Thoracic aorta (tissue), 2 donors: ENCODE measurements around the gene ADGRA1. TPM values are rescaled to one million over a fixed set of nuclear protein-coding genes. Genes with fewer than 3 reads are reported as not detected.

Experiments
- ATAC-seq: fragments of 150-250 bp; one replicate; pipeline ENCODE4 v1.8.0; 2017; ENCODE audit warnings: low read depth; ENCODE audit not compliant: insufficient number of reproducible peaks, low FRiP score
- DNase-seq: peaks from one replicate; pipeline ENCODE4 v3.0.0-alpha.2; 2020; ENCODE audit warnings: low spot score
- H3K27ac ChIP-seq, 2 donors: fragments of 200-600 bp; sonication (generic); 1 replicate in 1 of 2; 2 replicates in 1 of 2; pipeline ENCODE4 v1.5.1; 2016; ENCODE audit warnings: mild to moderate bottlenecking in 2 of 2, moderate library complexity in 2 of 2
- H3K27me3 ChIP-seq: fragments of 200-600 bp; sonication (generic); replicated peaks from 2 replicates; pipeline ENCODE4 v1.6.0; 2016; ENCODE audit warnings: mild to moderate bottlenecking; ENCODE audit not compliant: insufficient read depth
- H3K36me3 ChIP-seq: fragments of 200-600 bp; sonication (generic); one replicate; pipeline ENCODE4 v1.5.1; 2016
- H3K4me1 ChIP-seq, 2 donors: fragments of 200-600 bp; sonication (generic); 1 replicate in 1 of 2; 2 replicates in 1 of 2; pipeline versions ENCODE4 v1.5.1 to v1.6.0; 2016; ENCODE audit warnings: low read depth in 2 of 2, mild to moderate bottlenecking in 1 of 2; ENCODE audit not compliant: control insufficient read depth in 1 of 2
- H3K4me3 ChIP-seq: fragments of 200-600 bp; sonication (generic); 2 replicates; pipeline ENCODE4 v1.5.1; 2016; ENCODE audit warnings: mild to moderate bottlenecking
- H3K9me3 ChIP-seq: fragments of 200-600 bp; sonication (generic); 2 replicates; pipeline ENCODE4 v1.5.1; 2016
- CTCF ChIP-seq: fragments of 200-600 bp; sonication (generic); IDR thresholded peaks from one replicate; pipeline ENCODE4 v1.5.1; 2019; ENCODE audit warnings: antibody characterized with exemption
- total RNA-seq, 2 donors: library from RNA; depleted of rRNA; stranded (reverse); fragments of >200 nt; gene quantifications; one replicate each; pipeline versions ENCODE4 v1.1.0 to v1.2.3, GENCODE V29; 2016

The ADGRA1 gene
- total RNA-seq, 2 donors from 2014 or later: not detected

GRCh38 chr10:133104963-133105640 lies 17.4 kb downstream of the ADGRA1 start:
- DNase-seq: no peak
- TF ChIP-seq CTCF: no peak
- Histone ChIP-seq H3K27me3 (no peaks in the 10 kb centered on the region), H3K9me3 (peaks cover 20% of the 10 kb centered on the region), H3K36me3 (no peaks in the 10 kb centered on the region), H3K27ac (no peak overlapping the region), H3K4me3 (no peak overlapping the region), H3K4me1 (no peaks in the 10 kb centered on the region)
- no peak for ATAC-seq

GRCh38 chr10:133105686-133106390 lies 18.1 kb downstream of the ADGRA1 start:
- no peak for TF ChIP-seq CTCF

GRCh38 chr10:133106516-133106915 lies 18.8 kb downstream of the ADGRA1 start:
- Histone ChIP-seq H3K4me1 (no peaks in the 10 kb centered on the region), H3K27ac (no peak overlapping the region), H3K9me3 (peaks cover 20% of the 10 kb centered on the region), H3K4me3 (no peak overlapping the region), H3K36me3 (no peaks in the 10 kb centered on the region), H3K27me3 (no peaks in the 10 kb centered on the region)
- TF ChIP-seq CTCF: no peak
- DNase-seq: no peak
- ATAC-seq: no peak

More at GRCh38 chr10:133105686-133106390, 18.1 kb downstream of the ADGRA1 start:
- DNase-seq (no peak), ATAC-seq (no peak)
- H3K27me3 ChIP-seq: no peaks in the 10 kb centered on the region
- H3K9me3 ChIP-seq: peaks cover 20% of the 10 kb centered on the region
- no peaks in the 10 kb centered on the region for H3K36me3 ChIP-seq
- no peak overlapping the region for H3K27ac ChIP-seq
- no peak overlapping the region for H3K4me3 ChIP-seq
- no peaks in the 10 kb centered on the region for H3K4me1 ChIP-seq

GRCh38 chr10:133107442-133107841 lies 19.7 kb downstream of the ADGRA1 start:
- Histone ChIP-seq H3K27ac (no peak overlapping the region), H3K36me3 (no peaks in the 10 kb centered on the region), H3K27me3 (no peaks in the 10 kb centered on the region), H3K4me3 (no peak overlapping the region), H3K4me1 (no peaks in the 10 kb centered on the region), H3K9me3 (peaks cover 20% of the 10 kb centered on the region)
- DNase-seq (no peak), ATAC-seq (no peak)
- TF ChIP-seq CTCF: no peak

GRCh38 chr10:133109711-133110110 lies 22.0 kb downstream of the ADGRA1 start:
- TF ChIP-seq CTCF: no peak
- peaks cover 20% of the 10 kb centered on the region for H3K9me3 ChIP-seq
- no peak overlapping the region for H3K4me3 ChIP-seq
- H3K27me3 ChIP-seq: no peaks in the 10 kb centered on the region
- H3K27ac ChIP-seq: no peak overlapping the region
- no peaks in the 10 kb centered on the region for H3K36me3 ChIP-seq
- ATAC-seq: no peak
- no peaks in the 10 kb centered on the region for H3K4me1 ChIP-seq
- DNase-seq: no peak
